Measurements from ENCODE around the gene RPN2.

The RPN2 gene

DNA sequence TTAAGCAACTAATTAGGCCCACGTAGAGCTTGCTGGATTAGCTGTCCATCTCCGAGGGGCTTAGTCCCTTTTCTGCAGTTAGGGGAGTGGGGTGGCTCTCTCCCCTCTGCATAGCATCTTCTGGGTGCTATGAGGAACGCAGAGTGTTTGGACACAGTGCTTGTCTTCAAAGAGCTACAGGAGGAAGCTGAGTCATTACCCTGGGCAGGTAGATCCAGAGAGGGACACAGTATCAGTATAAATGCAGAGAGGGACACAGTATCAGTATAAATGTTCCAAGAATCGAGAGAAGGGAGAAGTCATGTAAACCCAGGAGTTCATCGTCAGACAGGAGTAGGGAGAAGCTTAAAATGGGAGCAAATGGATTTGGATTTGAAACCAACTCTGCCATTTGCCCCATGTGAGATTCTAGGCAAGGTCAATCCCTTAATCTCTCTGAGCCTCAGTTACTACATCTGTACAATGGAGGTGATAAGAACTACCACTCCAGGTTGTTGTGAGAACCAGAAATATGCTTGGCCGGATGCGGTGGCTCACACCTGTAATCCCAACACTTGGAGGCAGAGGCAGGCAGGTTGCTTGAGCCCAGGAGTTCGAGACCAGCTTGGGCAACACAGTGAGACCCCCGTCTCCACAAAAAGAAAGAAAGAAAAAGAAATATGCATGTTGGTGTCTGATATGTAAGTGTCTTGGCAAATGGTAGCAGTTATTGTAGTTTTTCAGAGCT is 88.0 kb downstream of the RPN2 start:
- no peak for DNase-seq (ENCODE audit: low read depth)

DNA sequence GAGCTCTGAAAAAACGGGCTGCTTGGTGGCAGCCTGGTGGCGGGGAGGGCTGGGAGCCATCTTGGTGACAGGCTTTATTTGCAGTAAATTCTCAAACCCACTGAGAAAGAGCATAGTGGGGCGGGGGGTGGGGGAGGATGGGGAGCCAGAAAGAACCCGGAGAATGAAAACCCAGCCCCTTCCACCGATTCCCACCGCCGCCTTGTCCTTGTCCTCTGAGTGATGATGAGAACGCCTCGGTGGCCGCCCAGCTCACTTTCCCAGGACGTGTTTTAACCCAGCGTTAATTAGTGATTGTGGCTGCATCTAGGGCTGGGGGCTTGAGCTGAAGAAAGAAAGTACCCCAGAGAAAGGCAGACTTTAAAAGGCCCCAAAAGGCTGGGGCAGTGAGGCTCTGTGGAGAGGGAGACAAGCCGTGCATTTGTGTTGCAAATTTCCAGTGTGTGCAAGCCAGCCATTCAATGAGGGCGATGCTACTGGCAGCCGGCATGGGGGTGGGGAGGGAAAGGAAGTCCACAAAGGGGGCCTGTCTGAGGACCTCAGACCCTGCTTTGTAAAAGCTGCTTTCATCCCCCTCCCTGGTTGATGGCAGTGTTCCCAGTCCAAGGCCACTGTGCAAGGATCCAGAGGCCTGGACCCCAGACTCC is 88.7 kb downstream of the RPN2 start:
- no peak for DNase-seq (ENCODE audit: low read depth)

DNA sequence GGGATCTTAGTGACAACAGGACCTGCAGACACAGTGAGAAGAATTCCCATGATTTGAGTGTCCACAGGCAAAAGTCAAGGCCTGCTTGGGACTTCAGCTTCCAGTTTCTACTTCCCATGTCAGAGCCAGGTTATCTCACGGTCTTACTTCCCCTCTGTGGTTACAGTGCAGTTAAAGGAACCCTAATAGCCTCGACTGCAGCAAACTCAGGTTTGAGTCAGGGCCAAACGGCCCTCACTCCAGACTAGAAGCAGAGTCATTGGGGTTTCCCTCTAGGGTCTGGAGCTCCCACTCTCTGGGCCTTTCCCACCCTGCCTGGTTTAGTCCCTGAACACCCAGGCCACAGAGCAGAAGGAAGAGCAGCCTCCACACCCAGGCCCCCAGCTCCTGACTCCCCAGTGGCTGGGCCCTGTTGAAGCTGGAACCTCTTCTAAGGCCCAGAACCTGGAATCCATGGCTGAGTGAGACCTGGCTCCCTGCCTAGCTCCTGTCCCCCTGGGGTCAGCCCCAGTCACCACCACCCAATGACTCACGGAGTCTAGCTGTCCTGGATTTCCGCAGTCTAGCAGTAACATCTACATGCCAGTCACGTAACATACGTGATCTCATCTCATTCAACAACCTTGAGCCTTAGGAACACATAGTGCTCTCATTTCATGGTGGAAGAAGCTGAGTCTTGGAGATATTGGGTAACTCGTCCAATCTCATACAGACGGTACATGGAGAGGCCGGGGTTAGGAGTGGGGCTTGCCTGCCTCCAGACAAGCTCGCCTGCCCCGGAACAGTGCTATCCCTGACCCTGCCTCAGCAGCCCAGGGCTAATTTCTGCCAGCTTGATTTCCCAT is 91.7 kb downstream of the RPN2 start:
- no peak for DNase-seq (ENCODE audit: low read depth)

DNA sequence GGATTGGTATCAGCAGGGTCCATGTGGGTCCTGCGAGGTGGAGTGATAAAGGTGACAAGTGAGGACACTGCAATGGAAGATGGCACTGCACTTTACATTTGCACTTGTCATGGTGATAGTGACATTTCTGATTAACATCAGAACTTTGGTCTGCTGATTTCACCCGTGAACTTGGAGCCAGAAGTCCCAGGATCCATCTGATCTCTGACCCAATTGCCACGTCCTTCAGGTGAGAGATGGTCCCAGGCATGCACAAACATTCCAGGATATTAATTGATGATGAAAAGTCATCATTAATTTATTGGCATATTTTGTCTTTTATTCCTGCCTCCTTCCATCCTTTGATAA is 92.3 kb downstream of the RPN2 start:
- DNase-seq (ENCODE audit: low read depth), result no peak

DNA sequence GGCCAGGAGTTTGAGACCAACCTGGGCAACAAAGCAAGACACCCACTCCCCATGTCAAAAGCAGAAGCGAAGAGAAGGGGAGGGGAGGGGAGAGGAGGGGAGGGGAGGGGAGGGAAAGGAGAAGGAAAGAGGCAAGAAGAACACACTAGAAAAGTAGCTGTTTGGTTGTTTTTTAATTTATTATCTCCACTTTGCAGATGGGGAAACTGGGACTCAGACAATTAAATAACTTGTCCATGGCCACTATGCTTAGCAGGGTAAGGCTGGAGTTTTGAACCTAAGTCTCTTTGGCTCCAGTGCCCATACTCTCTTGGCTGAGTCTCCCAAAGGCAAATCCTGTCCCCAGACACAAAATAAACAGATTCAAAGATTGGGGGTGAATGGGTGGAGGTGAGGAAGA is 94.9 kb downstream of the RPN2 start:
- no peak for DNase-seq (ENCODE audit: low read depth)

DNA sequence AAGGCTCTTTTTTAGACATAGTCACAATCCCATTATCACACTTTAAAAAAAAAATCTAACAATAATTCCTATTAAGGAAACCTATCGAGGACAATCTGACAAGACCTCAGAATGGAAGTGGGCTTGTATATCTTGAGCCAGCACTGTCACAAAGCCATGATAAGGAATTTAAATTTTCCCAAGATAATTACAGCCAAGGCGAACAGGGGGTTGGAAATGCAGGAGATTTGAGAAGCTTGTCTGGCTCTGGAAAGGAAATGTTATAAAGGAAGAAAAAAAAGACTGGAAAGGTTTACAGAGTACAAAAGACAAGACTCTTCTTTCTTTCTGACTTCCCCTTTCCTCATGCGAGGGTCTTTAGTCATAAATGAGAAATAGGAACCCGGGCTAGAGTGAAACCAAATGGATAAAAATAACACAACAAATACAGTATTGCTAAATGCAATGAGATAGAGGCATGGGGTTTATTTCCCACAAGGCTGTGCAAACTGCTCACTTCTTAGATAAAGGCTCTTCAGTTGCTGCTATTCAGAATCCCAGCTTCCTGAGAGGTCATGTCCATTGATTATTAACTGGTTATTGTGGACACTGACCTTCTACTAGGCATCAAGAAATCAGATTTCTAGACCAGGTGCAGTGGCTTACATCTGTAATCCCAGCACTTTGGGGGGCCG is 95.9 kb downstream of the RPN2 start:
- no peak for DNase-seq (ENCODE audit: low read depth)

DNA sequence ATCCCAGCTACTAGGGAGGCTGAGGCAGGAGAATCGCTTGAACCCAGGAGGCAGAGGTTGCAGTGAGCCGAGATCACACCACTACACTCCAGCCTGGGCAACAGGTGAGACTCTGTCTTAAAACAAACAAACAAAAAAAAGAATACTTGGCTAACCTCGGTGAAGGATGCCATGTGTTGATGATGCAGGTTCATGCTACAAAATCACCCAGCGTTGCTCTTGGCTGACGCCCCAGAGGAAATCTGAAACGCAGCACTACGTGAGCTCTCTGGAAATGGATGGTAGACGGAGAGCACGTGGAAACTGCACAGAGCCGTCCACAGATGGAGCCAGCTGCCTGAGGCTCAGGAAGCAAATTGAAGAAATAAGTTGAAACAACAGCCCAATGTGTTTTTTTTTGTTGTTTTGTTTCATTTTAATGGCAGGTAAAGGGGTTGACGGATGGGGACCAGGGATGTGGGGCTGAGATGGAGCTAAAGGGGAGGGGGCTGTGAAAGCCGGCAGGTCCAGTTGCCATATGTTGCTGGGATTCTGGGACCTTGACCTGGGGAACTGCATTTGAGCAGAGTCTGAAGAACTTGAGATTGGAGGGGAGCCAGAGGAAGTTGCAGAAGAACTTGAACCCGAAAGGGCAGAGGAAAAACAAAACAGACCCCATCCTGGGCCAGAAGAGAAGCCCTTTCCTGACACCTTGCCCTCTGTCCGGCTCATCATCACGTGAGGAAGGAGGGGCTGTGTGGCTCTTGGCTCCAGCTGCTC is 97.5 kb downstream of the RPN2 start:
- no peak for DNase-seq (ENCODE audit: low read depth)

DNA sequence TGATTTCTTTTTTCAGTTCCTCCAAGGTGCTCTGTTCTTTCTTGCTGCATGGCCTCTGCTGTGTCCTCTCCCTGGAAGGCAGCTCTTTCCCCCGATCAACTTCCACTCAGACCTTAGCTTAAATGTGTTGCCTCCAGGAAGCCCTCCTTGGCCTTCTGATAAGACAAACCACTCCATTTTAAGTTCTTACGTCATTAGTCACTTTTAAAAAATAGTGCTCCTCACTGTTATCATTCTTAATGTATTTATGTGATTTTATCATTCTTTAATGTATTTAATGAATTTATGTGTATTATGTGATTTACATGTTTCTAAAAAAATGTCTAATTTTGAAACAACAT is 98.1 kb downstream of the RPN2 start:
- no peak for DNase-seq (ENCODE audit: low read depth)

DNA sequence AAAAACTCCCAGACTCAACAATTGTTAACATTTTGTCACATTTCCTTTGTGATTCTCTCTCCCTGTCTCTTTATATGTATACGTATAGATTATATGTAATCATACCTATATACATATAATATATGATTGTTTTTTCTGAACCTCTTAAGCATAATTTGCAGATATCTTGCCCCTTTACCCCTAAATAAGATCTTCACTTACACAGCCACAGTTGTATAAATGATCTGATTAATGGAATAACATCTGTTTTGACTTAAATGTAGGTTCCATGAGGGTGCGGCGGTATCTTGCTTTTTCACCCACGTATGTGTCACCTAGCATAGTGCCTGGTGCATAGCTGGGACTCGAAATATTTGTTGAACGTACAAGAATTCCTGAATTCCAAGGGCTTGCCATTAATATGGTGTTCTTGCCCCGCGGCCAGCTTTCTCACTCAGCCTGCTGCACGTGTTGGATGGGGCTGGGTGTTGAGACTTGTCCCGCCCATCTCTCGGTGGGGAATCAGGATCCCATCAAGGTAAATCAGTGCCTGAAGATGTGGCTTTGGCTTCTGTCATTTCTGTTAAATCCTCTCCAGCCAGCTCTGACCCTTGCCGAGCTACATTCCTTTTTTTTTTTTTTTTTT is 99.9 kb downstream of the RPN2 start:
- no peak for DNase-seq (ENCODE audit: low read depth)

DNA sequence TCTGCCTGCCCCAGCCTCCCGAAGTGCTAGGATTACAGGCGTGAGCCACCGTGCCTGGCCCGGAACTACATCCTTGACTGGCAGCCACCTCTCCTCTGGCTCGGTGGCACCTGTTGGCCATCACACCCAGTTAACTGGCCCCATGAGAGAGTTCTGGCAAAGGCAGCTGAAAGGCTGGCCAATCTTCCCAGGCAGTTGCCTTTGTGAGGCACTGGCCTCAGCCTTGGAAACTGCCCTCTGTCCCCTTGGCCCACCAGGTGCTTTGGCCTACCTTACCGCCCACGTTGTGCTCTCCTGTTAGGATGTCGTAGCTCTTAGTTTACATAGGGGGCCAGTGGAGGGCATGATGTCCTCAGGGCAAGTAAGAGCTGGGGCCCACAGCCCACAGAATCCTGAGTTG is 100.7 kb downstream of the RPN2 start:
- no peak for DNase-seq (ENCODE audit: low read depth)

DNA sequence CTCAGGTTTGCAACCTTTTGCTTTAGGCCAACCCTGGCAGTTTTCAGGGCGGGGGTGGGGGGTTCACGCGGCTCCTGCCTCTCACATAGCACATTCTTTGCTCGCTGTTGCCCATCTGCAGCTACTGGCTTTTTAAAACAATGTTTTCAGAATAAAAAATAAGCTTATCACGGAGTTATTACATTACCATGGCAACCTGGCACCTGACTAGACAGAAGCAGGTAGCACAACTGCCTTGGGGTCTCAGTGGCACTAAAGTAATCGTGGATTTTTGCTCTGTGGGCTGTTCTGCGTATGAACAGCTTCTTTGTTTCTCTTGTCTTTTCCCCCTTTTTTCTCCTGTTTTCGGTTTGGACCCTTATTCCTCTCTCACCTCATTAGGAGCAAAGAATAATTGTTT is 101.3 kb downstream of the RPN2 start:
- no peak for DNase-seq (ENCODE audit: low read depth)

DNA sequence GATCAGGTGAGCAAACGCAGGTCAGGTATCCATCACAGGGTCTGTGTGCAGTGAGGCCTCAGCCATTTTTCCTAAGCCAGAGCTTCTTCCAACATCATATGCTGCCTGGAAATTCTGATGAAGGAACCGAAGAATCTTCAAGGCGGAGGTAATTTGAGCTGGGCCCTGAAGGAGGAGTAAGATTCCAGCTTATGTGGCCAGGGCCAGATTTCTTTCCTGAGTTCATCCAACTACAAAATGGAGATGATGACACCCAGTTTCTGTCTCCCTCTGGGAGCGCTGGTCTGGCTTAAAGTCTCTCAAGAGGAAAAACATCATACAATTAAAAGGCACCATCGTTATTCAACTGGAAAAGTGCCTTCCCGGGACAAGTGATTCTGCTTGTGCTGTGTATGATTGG is 103.4 kb downstream of the RPN2 start:
- no peak for DNase-seq (ENCODE audit: low read depth)

DNA sequence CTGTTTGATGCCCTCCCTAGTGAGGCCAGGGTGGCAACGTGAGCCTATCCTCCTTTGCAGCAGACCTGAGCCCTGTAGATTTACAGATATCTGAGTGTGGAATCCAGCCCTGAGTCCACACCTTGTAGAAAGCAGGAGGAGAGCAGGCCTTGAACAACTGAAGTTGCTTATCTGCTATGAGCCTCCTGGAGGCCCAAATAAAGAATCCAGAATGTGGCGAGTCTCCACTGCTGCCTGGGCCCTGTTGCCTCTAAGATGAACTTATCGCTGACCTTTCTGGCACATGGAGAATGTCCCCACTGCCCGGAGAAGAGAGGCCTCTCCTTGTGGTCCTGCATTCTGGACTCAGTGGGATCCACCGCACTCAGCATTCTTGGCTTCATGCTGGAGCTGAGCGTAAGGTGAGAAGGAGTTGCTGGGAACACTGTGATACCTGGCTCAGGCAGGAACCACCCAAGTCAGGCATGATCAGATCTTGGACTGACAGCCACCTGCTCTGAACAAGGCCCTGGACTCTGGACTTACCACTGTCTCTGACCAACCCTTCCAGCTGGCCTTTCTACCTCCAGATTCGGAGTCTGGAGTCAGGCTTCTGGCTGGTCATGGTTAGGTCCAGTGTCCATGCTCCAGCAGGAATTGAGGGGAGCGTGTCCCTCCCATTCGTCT is 104.5 kb downstream of the RPN2 start:
- DNase-seq (ENCODE audit: low read depth), result no peak

DNA sequence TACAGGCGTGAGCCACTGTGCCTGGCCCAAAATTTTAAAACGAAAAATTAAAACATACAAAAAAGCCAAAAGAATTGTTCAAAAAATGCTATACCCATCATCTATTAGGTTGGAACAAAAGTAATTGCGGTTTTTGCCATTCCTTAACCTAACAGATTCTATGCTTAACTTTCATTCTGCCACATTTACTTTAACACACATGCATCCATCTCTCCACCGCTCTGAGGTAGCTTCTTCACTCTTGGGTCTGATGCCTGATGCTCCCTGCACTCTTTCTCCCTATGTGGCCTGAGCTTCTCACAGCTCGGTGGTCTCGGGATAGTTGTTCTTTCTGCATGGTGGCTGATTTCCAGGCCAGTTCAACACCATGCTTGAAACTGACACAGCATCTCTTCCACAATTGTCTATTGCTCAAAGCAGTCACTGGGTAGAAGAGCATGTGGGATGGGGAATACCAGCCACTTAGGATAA is 105.6 kb downstream of the RPN2 start:
- no peak for DNase-seq (ENCODE audit: low read depth)

DNA sequence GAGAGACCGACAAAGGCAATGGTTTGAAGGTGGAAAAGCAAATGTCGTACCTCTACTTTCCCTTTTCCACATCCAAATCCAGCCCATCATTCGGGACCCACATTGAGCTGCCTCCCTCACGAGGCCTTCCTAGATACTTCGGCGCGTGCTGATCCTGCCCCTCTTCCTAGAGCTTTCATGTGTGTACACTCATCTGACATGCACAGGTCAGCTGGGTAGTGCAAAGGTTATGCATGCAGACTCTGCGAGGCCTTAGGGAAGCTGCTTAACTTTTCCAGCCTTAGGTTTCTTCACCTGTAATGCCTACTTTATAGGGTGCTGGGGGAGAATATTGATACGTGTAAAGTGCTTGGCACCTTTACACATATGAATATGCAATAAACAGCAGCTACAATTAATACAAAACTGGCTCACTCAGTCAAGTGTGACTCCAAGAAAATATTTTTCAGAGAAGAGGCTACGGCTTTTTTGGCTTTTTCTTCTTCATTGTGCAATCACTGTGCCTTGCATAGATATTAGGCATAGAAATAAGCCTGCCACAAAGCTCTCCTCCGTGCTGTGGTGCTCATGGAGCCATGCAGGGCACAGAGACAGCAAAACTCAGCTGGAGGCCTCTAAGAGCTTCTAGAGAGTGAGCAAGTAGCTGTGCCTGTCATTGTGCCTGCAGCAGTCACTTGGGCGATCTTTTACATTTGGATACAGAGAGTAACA is 106.7 kb downstream of the RPN2 start:
- no peak for DNase-seq (ENCODE audit: low read depth)

DNA sequence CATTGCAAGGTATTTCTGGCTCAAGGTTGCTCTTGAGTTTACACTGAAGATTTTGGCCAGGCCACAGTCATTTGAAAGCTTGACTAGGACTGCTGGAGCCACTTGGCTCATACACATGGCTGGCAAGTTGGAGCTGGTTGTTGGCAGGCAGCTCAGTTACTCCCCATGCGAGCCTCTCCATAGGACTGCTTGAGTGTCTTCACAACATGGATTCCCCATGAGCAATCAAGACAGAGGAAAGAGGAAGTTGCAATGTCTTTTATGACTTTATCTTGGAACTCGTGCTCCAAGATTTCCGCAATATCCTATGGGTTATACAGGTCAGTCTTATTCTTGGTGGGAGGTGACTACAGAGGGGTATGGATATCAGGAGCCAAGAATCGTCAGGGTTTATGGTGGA is 109.0 kb downstream of the RPN2 start:
- DNase-seq (ENCODE audit: low read depth), result no peak

DNA sequence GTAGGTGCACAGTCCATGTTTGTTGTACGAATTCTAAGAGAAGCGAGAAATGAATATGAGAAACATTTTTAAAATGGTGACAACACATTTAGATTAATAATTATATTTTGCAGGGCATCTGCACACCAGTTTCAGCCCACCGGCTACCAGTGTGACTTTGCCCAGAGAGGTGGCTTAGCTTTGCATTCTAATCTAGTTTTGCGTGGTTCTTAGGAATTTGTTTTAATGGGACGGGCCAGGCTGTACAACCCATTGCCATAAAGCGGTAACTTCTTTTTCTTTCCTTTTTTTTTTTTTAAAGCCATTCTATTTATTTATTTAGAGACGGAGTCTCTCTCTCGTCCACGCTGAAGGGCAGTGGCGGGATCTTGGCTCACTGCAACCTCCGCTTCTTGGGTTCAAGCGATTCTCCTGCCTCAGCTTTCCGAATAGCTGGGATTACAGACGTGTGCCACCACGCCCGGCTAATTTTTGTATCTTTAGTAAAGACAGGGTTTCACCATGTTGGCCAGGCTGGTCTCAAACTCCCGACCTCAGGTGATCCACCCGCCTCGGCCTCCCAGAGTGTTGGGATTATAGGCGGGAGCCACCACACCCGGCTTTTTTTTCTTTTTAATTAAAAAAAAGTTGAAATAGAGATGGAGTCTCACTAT is 111.2 kb downstream of the RPN2 start:
- no peak for DNase-seq (ENCODE audit: low read depth)

All from activated T-helper 1 cell treated with Interleukin-2 at 50 U/mL for 16 hours (primary cell).